Lower leg skin (tissue), 4 donors: Measurements from ENCODE around the gene INSRR. TPM values are rescaled to one million over a fixed set of nuclear protein-coding genes. Genes with fewer than 3 reads are reported as not detected.

Experiments used
- DNase-seq, 2 donors: peaks; one replicate each; pipeline ENCODE4 v3.0.0-alpha.2; 2019; ENCODE audit warnings: low spot score in 2 of 2
- H3K4me3 ChIP-seq: fragments of 200-600 bp; sonication (generic); 2 replicates; pipeline ENCODE4 v1.5.1; 2017; ENCODE audit warnings: mild to moderate bottlenecking, low read depth; ENCODE audit not compliant: poor library complexity, severe bottlenecking
- POLR2A ChIP-seq, 2 donors: fragments of 450-650 bp; IDR thresholded peaks; one replicate each; pipeline ENCODE4 v1.6.1; 2016 to 2017; ENCODE audit warnings: antibody characterized with exemption in 2 of 2, mild to moderate bottlenecking in 1 of 2, moderate library complexity in 1 of 2
- WGBS, 2 donors: methylation state at CpG; one replicate each; pipeline ENCODE4 v1.1.5; 2018; 5-methylcytosine and 5-hydroxymethylcytosine counted together
- intact Hi-C: fragments of 100-400 bp; cut with DNase I; formaldehyde crosslinking; loops from one replicate; pipeline ENCODE4 v1.15.0; 2023; ENCODE audit warnings: low total_unique reads
- total RNA-seq, 4 donors: library from RNA; depleted of rRNA; stranded (reverse); fragments of >200 nt; gene quantifications; one replicate each; pipeline ENCODE4 v1.1.0, GENCODE V29; 2016
- TF ChIP-seq, protein P1 (sequence below), 3 donors: fragments of 450-650 bp; IDR thresholded peaks; one replicate each; pipeline ENCODE4 v1.5.1; 2016; ENCODE audit warnings: antibody characterized with exemption in 3 of 3, mild to moderate bottlenecking in 3 of 3, moderate library complexity in 2 of 3

INSRR gene
- total RNA-seq, 4 donors from 2014 or later: not detected

- 30 to 36% methylated on average over 20 to 22 of the region's 23 CpGs for WGBS, 2 donors
- no peak for DNase-seq
- intact Hi-C loops: no loop called here
- TF ChIP-seq, protein P1, sequence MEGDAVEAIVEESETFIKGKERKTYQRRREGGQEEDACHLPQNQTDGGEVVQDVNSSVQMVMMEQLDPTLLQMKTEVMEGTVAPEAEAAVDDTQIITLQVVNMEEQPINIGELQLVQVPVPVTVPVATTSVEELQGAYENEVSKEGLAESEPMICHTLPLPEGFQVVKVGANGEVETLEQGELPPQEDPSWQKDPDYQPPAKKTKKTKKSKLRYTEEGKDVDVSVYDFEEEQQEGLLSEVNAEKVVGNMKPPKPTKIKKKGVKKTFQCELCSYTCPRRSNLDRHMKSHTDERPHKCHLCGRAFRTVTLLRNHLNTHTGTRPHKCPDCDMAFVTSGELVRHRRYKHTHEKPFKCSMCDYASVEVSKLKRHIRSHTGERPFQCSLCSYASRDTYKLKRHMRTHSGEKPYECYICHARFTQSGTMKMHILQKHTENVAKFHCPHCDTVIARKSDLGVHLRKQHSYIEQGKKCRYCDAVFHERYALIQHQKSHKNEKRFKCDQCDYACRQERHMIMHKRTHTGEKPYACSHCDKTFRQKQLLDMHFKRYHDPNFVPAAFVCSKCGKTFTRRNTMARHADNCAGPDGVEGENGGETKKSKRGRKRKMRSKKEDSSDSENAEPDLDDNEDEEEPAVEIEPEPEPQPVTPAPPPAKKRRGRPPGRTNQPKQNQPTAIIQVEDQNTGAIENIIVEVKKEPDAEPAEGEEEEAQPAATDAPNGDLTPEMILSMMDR (IDR thresholded peaks at IDR 0.05): no peak
- no peak for TF ChIP-seq POLR2A (IDR thresholded peaks at IDR 0.05)
- no peak overlapping the region for H3K4me3 ChIP-seq
Measured at GRCh38 chr1:156849151-156849496, 9.8 kb downstream of the INSRR start.

DNA sequence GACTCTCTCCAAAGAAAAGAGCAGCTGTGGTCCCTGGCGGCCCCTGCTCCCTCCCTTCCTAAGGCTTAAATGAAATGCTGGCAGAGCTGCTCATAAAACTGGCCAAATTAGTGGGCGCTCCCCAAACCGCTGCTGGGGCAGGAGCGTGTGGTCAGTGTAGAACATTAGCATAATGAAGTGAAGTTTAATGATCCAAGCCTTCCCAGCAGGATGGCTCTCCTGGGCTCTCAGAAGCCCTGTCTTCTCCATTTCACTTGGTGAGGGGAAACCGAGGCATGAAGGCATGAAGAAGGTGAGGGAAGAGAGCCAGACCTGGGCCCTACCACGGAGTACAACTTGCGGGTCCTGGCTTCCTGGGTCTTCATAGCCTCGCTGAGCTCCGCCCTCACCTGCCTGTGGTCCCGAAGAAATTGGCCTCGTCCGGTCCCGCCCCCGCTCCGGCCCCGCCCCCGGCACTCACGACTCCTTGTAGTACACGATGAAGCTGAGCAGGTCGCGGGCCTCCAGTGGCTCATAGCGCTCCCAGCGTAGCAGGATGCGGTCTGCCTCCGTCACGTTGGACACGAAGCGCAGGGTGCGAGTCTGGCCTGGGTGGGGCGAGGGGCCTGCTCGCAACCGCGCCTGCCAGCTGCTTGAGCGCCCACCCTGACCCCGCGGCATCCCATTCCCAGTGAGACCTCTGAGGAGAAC, 10.3 kb downstream of the INSRR start:
- DNase-seq: no peak
- WGBS, 2 donors: 18 to 19% methylated on average over 22 to 24 of the region's 36 CpGs
- no peak overlapping the region for H3K4me3 ChIP-seq
- intact Hi-C loops: no loop called here
- no peak for TF ChIP-seq POLR2A (IDR thresholded peaks at IDR 0.05)
- TF ChIP-seq, protein P1 (IDR thresholded peaks at IDR 0.05): no peak

GRCh38 chr1:156847591-156848460, 11.1 kb downstream of the INSRR start:
- DNase-seq: no peak
- 79 to 81% methylated on average over 7 of the region's 7 CpGs for WGBS, 2 donors

GRCh38 chr1:156846643-156847042, 12.3 kb downstream of the INSRR start:
- no peak for DNase-seq
- intact Hi-C loops: no loop called here

More at GRCh38 chr1:156847591-156848460, 11.1 kb downstream of the INSRR start:
- no peak overlapping the region for H3K4me3 ChIP-seq
- no peak for TF ChIP-seq POLR2A (IDR thresholded peaks at IDR 0.05)
- TF ChIP-seq, protein P1 (IDR thresholded peaks at IDR 0.05): no peak
- intact Hi-C loops: no loop called here

DNA sequence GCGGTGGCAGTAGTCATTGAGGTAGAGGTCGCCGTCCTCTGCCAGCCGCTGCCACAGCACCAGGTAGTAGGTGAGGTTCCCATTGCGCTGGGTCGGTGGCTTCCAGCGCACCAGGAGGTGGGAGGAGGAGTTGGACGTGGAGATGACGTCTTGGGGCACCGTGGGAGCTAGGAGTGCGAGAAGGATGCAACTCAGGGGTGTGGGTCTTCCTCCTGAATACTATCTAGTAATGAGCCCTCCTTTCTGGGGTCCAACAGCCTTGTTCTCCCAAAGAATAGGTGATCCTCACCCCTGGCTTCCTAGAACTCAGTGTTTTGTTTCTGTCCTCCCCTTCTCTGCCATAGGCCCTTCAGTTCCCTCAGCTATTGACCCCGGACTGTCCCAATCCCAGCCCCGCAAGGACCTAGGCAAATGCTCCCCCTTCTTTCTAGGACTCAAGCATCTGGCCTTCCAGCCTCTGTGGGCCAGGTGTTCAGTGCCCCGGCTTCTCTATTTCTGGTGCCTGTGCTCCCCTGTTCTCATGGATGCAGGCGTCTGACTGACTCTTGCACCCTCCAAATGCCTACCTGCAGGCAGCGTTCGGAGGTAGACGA, 12.9 kb downstream of the INSRR start:
- TF ChIP-seq POLR2A (IDR thresholded peaks at IDR 0.05): no peak
- TF ChIP-seq, protein P1 (IDR thresholded peaks at IDR 0.05): no peak
- no peak overlapping the region for H3K4me3 ChIP-seq
- intact Hi-C loops: no loop called here
- DNase-seq: no peak
- WGBS, 2 donors: 53 to 63% methylated on average over 18 of the region's 18 CpGs

More at GRCh38 chr1:156846643-156847042, 12.3 kb downstream of the INSRR start:
- 88 to 98% methylated on average over 5 of the region's 5 CpGs for WGBS, 2 donors
- no peak for TF ChIP-seq POLR2A (IDR thresholded peaks at IDR 0.05)
- TF ChIP-seq, protein P1 (IDR thresholded peaks at IDR 0.05): no peak
- no peak overlapping the region for H3K4me3 ChIP-seq
